BE2C (cell line): ENCODE measurements around the gene FARS2.

Experiments used
- DNase-seq: peaks from one replicate; pipeline ENCODE4 v3.0.0-alpha.2; 2020
- H3K27me3 ChIP-seq: fragments of 250-450 bp; sonication (Bioruptor Pico); 2 replicates; pipeline ENCODE4 v1.5.1; 2020; ENCODE audit warnings: mild to moderate bottlenecking
- H3K36me3 ChIP-seq: fragments of 250-450 bp; sonication (Bioruptor Pico); 2 replicates; pipeline ENCODE4 v1.5.1; 2020; ENCODE audit warnings: mild to moderate bottlenecking
- H3K4me1 ChIP-seq: fragments of 250-450 bp; sonication (Bioruptor Pico); 2 replicates; pipeline ENCODE4 v1.5.1; 2020
- H3K4me3 ChIP-seq: 2 replicates; pipeline ENCODE4 v1.5.1; 2011; ENCODE audit warnings: low read depth, low read length
- H3K9me3 ChIP-seq: fragments of 250-450 bp; sonication (Bioruptor Pico); 2 replicates; pipeline ENCODE4 v1.5.1; 2020
- TF ChIP-seq, protein P1 (sequence below): IDR thresholded peaks from 2 replicates; pipeline ENCODE4 v1.5.1; 2012; ENCODE audit warnings: mild to moderate bottlenecking, low read depth, low read length

Gene FARS2

DNA sequence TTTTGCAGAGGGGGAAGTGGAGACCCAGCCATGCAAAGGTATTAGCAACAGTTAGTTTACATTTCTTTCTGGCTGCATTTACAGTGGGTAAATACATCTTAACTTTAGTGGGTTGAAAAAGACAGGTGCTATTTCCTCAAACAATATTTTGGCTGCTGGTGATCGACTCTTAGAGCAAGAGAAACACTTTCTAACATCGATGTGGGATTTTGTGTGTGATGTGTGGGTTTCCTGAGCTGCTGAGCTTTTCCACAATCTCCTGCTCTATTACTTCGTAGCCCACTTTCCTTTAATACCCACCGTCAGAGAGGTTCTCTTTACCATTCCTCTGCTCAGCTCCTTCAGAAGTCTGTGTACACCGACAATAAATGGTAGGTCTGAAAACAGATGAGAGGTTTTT lies 406.4 kb downstream of the FARS2 start:
- H3K4me3 ChIP-seq = no peak overlapping the region
- H3K36me3 ChIP-seq = no peaks in the 10 kb centered on the region
- TF ChIP-seq, protein P1, sequence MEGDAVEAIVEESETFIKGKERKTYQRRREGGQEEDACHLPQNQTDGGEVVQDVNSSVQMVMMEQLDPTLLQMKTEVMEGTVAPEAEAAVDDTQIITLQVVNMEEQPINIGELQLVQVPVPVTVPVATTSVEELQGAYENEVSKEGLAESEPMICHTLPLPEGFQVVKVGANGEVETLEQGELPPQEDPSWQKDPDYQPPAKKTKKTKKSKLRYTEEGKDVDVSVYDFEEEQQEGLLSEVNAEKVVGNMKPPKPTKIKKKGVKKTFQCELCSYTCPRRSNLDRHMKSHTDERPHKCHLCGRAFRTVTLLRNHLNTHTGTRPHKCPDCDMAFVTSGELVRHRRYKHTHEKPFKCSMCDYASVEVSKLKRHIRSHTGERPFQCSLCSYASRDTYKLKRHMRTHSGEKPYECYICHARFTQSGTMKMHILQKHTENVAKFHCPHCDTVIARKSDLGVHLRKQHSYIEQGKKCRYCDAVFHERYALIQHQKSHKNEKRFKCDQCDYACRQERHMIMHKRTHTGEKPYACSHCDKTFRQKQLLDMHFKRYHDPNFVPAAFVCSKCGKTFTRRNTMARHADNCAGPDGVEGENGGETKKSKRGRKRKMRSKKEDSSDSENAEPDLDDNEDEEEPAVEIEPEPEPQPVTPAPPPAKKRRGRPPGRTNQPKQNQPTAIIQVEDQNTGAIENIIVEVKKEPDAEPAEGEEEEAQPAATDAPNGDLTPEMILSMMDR = no peak
- no peak for DNase-seq
- H3K27me3 ChIP-seq = no peaks in the 10 kb centered on the region
- no peaks in the 10 kb centered on the region; the same call in 1 of the 2 replicates for H3K9me3 ChIP-seq
- peaks cover 23% of the 10 kb centered on the region for H3K4me1 ChIP-seq

DNA sequence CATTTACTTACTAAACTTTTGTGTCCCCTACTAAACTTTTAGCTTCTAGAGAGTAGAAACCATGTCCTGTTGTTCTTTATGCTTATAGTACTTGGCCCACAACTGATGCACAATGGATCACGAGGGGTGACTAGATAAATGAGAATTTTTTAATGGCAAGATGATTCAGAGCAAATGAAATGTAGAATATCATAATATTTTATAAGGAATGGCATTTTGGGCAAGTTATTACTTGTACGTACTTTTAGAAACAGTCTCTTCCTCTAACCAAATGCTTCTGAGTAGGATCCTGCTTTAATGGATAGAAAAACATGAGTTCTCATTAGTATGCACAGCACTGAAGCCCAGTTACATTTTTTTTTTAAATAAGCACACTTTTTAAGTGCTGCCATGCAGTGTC lies 409.1 kb downstream of the FARS2 start:
- Histone ChIP-seq H3K27me3 (no peaks in the 10 kb centered on the region), H3K4me3 (no peak overlapping the region), H3K9me3 (no peaks in the 10 kb centered on the region), H3K36me3 (no peaks in the 10 kb centered on the region), H3K4me1 (peaks cover 4% of the 10 kb centered on the region)
- no peak for DNase-seq
- TF ChIP-seq, protein P1 = no peak

DNA sequence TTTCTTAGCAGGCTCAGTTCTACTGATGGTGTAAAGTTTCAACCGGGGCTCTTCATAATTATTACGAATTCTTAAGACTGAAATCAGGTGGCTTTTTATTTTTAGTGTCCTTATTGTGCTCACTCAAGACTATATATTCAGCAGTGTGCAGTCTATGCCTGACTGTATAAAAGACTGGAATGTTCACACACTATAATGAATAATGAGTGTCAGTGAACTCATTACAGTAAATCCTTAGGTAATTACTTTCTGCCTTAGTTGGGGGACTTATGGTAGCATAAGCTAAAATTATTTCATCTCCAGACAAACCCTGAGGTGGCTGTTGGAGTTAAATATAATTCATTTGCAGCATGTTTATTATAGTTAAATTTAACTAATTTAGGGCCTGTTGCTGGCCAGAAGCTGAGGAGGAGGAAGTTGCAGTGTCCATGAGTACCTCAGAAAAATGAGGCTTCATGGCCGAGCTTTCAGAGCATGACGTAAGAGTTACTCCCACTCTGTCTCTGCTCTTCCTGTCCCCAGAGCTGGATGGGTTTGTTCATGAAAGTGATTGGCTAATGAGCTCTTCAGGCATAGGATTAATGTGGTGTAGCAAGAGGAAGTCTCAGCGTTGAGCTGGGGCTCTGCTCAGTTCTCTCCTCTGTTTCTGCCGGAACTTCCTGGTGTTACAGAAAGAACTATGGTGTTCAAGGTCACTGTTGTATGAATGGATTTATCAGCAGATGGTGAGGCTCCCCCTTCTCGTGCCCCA lies 409.7 kb downstream of the FARS2 start:
- H3K36me3 ChIP-seq = no peaks in the 10 kb centered on the region
- no peaks in the 10 kb centered on the region for H3K27me3 ChIP-seq
- no peak overlapping the region for H3K4me3 ChIP-seq
- H3K4me1 ChIP-seq = no peaks in the 10 kb centered on the region
- DNase-seq = no peak
- TF ChIP-seq, protein P1 = no peak
- H3K9me3 ChIP-seq = no peaks in the 10 kb centered on the region

DNA sequence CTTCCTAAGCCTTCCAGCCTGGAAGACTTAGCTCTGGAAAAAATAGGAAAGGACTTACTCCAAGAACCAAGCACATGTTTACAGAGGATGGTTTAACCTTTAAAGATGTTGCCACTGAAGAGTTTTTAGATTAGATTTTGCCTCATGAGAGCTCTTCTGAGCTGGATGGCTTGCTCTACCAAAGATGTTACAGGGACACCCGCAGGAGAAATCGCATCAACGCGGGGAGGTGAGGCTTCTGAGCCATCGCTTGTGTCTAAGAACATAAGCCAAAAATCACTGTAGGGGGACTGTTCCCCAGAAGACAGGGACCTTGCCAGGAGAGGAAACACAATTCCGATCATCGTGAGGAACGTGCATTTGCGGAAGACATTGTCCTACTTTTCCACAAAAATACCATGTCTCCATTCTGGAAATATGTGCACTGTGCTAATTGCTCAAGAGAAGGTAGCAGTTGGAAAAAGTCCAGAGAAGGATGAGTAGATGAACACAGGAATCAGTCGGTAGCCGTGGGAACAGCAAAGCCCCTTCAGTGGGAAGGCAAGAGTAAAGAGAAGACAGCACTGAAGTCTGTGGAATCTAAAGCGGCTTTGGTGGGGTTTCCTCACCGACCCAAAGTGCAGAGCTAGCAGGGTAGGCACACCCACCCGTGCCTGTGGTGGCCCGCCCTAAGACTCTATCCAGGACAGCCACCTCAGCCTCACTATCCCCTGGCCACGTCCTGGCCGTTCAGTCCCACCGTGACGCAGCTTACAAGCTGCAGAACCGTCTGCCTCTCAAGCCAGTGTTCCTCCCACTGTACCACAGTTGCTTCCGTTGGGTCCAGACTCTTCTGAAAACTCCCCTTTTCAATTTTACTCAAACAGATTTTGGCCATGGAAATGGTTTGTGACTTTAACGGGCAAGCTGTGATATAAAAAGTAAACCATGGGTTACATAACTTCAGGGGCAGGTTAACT lies 410.6 kb downstream of the FARS2 start:
- TF ChIP-seq, protein P1 = 0 out of 2 replicates have a peak, but pooled peaks have one; percentile 12

DNA sequence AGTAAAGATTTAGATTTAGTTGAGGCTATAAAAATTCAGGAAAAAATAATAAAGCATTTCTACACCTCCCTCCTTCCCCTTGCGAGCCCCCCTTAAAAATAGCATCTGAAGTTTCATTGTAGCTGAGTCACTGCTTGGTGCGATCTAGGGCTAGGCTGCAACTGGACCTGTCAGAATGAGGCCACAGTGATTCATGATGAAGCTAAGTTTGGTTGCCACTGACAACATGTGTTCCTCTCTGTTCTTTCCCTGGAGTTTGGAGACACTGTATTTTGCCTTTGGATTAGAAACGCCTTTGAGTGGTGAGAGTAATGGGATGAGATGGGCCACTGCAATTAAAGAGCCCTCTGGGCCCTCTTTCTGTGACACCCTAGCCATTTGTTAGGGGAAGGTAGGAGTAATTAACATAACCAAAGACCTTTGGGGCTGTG lies 411.3 kb downstream of the FARS2 start:
- DNase-seq = no peak
- Histone ChIP-seq H3K4me1 (no peaks in the 10 kb centered on the region), H3K27me3 (no peaks in the 10 kb centered on the region), H3K9me3 (no peaks in the 10 kb centered on the region), H3K4me3 (no peak overlapping the region), H3K36me3 (no peaks in the 10 kb centered on the region)
- TF ChIP-seq, protein P1 = no peak

More for the DNA sequence above, 410.6 kb downstream of the FARS2 start:
- no peak overlapping the region for H3K4me3 ChIP-seq
- no peak for DNase-seq
- H3K4me1 ChIP-seq = no peaks in the 10 kb centered on the region
- H3K27me3 ChIP-seq = no peaks in the 10 kb centered on the region
- H3K9me3 ChIP-seq = no peaks in the 10 kb centered on the region
- H3K36me3 ChIP-seq = no peaks in the 10 kb centered on the region
